K562 (cell line): ENCODE data around the gene PSORS1C2. TPM values are rescaled to one million over a fixed set of nuclear protein-coding genes. Genes with fewer than 3 reads are reported as not detected.

Experiments used
- ATAC-seq: fragments of 200-7000 bp; cut with Tn5 transposase; 3 replicates; pipeline ENCODE4 v1.9.1; 2020; ENCODE audit warnings: moderate library complexity
- BruUV-seq: library from RNA; stranded (reverse); fragments of 400-500 nt; replicated peaks from 2 replicates; lab custom pipeline; 2021; lab: Mats Ljungman, UMichigan
- CTCF ChIA-PET: fragments of 300-600 bp; formaldehyde crosslinking; extraction: SDS; loops from one replicate; lab custom pipeline; 2021; ENCODE audit warnings: low intra/inter-chr PET ratio; lab: Yijun Ruan, JAX
- POLR2A ChIA-PET: fragments of 300-600, 350-650 bp; sonication (Branson Sonifier 250); formaldehyde crosslinking; extraction: SDS; loops from one replicate; lab custom pipeline; 2021; ENCODE audit warnings: antibody characterized with exemption, inconsistent platforms; lab: Yijun Ruan, JAX
- DNase-seq, 4 experiments: peaks; one replicate each; pipeline versions ENCODE4 v3.0.0 to v3.0.0-alpha.2; 2011 to 2018; ENCODE audit warnings: low spot score in 3 of 4, mixed read lengths in 3 of 4; ENCODE audit errors: extremely low read depth in 1 of 4
- FAIRE-seq: peaks from 2 replicates; lab custom pipeline; 2011; peaks lifted over from hg19 to GRCh38; lab: Jason Lieb, UNC
- H2AFZ ChIP-seq: 2 replicates; pipeline ENCODE4 v1.6.0; 2011; ENCODE audit warnings: low read depth, low read length, control low read depth, inconsistent platforms
- H3K27ac ChIP-seq: fragments of 200-600 bp; 3 replicates; pipeline ENCODE4 v1.8.0; 2011; ENCODE audit warnings: low read depth, mild to moderate bottlenecking, control low read depth, inconsistent platforms, low read length, moderate library complexity, mixed read lengths; ENCODE audit errors: extremely low read depth
- H3K27me3 ChIP-seq, 2 experiments: fragments of 300-600 bp in 1 of 2; 2 replicates in 1 of 2; 3 replicates in 1 of 2; pipeline versions ENCODE4 v1.6.0 to v1.8.0; 2011; ENCODE audit warnings: inconsistent platforms in 2 of 2, low read length in 2 of 2, mild to moderate bottlenecking in 1 of 2, mixed read lengths in 1 of 2, moderate library complexity in 1 of 2; ENCODE audit not compliant: control insufficient read depth in 2 of 2, insufficient read depth in 2 of 2
- H3K36me3 ChIP-seq: fragments of 300-600 bp; 3 replicates; pipeline ENCODE4 v1.8.0; 2011; ENCODE audit warnings: mild to moderate bottlenecking, low read length, inconsistent platforms; ENCODE audit not compliant: control insufficient read depth, insufficient read depth
- H3K4me1 ChIP-seq, 2 experiments: fragments of 200-600 bp in 1 of 2; replicated peaks in 1 of 2; 2 replicates in 1 of 2; 3 replicates in 1 of 2; pipeline versions ENCODE4 v1.5.1 to v1.8.0; 2011; ENCODE audit warnings: inconsistent platforms in 2 of 2, low read length in 2 of 2, mild to moderate bottlenecking in 1 of 2, mixed read lengths in 1 of 2, moderate library complexity in 1 of 2; ENCODE audit not compliant: control insufficient read depth in 2 of 2, insufficient read depth in 2 of 2
- H3K4me2 ChIP-seq: 2 replicates; pipeline ENCODE4 v1.6.1; 2011; ENCODE audit warnings: low read length, control low read depth, inconsistent platforms, mixed read lengths; ENCODE audit not compliant: insufficient read depth
- H3K4me3 ChIP-seq: fragments of 200-600 bp; sonication (generic), shearing (Covaris generic); 2 replicates; pipeline ENCODE4 v1.5.1; 2016; ENCODE audit warnings: control low read depth, inconsistent platforms
- H3K79me2 ChIP-seq: fragments of 200-600 bp; 3 replicates; pipeline ENCODE4 v1.8.0; 2011; ENCODE audit warnings: low read length, inconsistent platforms; ENCODE audit not compliant: control insufficient read depth, insufficient read depth
- H3K9ac ChIP-seq, 2 experiments: 2 replicates each; pipeline versions ENCODE4 v1.6.0 to v1.6.1; 2011; ENCODE audit warnings: low read depth in 2 of 2, low read length in 2 of 2, control low read depth in 1 of 2, inconsistent platforms in 1 of 2, mild to moderate bottlenecking in 1 of 2, mixed read lengths in 1 of 2; ENCODE audit not compliant: insufficient read depth in 1 of 2
- H3K9me1 ChIP-seq: one replicate; pipeline ENCODE4 v1.6.0; 2011; ENCODE audit warnings: inconsistent platforms, mild to moderate bottlenecking, low read length, moderate library complexity; ENCODE audit not compliant: control insufficient read depth, insufficient read depth
- H3K9me3 ChIP-seq: replicated peaks from 2 replicates; pipeline ENCODE4 v1.5.1; 2011; ENCODE audit warnings: low read depth, low read length, inconsistent platforms; ENCODE audit not compliant: control insufficient read depth, insufficient read depth
- H4K20me1 ChIP-seq: replicated peaks from 2 replicates; pipeline ENCODE4 v1.6.1; 2011; ENCODE audit warnings: low read length, inconsistent platforms, mixed read lengths; ENCODE audit not compliant: control insufficient read depth, insufficient read depth
- HNRNPLL ChIP-seq: fragments of 200-400 bp; formaldehyde crosslinking; IDR thresholded peaks from 2 replicates; pipeline ENCODE4 v1.6.1; 2017; ENCODE audit warnings: low read length, low read depth, mild to moderate bottlenecking; ENCODE audit not compliant: poor library complexity, severe bottlenecking
- KLF16 ChIP-seq: IDR thresholded peaks from 2 replicates; pipeline ENCODE4 v1.6.1; 2016; ENCODE audit warnings: antibody characterized with exemption
- MXI1 ChIP-seq: IDR thresholded peaks from 2 replicates; pipeline ENCODE4 v1.6.1; 2011; ENCODE audit warnings: low read depth, mild to moderate bottlenecking, improper control_type of control experiment, low read length
- MYNN ChIP-seq, 2 experiments: sonication (generic); formaldehyde crosslinking in 1 of 2; IDR thresholded peaks; 2 replicates each; pipeline versions ENCODE4 v1.5.0 to v1.6.1; 2016 to 2020; ENCODE audit warnings: antibody characterized with exemption in 1 of 2, missing genetic modification reagents in 1 of 2
- TSC22D4 ChIP-seq: fragments of 450-650 bp; IDR thresholded peaks from 2 replicates; pipeline ENCODE4 v1.6.1; 2016; ENCODE audit warnings: missing genetic modification characterization, missing biosample characterization, control low read depth
- ZNF134 ChIP-seq: fragments of 250-450 bp; sonication (Bioruptor Pico); conservative IDR thresholded peaks from 2 replicates; pipeline ENCODE4 v1.4.0; 2020
- ZNF224 ChIP-seq: sonication (generic); formaldehyde crosslinking; IDR thresholded peaks from 2 replicates; pipeline ENCODE4 v1.8.0; 2022; ENCODE audit warnings: mild to moderate bottlenecking, missing genetic modification reagents
- WGBS: fragments of 100-300 bp; shearing (Covaris generic); methylation state at CpG from one replicate; pipeline ENCODE4 v1.1.6; 2016; ENCODE audit warnings: low coverage, mixed read lengths; ENCODE audit not compliant: insufficient coverage; ENCODE audit errors: missing lambda C conversion rate; 5-methylcytosine and 5-hydroxymethylcytosine counted together
- in situ Hi-C: fragments of 300-500 bp; cut with MboI; formaldehyde crosslinking; loops from 4 replicates; pipeline ENCODE4 v1.15.0; 2018; ENCODE audit warnings: inconsistent platforms, mixed read lengths
- intact Hi-C: fragments of 100-400 bp; cut with micrococcal nuclease; formaldehyde crosslinking; loops from 2 replicates; pipeline ENCODE4 v1.14.2; 2022
- polyA plus RNA-seq, 8 experiments: library from polyadenylated mRNA; depleted of rRNA in 4 of 8; stranded (reverse) in 5 of 8; unstranded in 3 of 8; fragments of >200 nt; fragmentation: Nextera tagmentation in 2 of 8; fragmentation: Illumina TruSeq in 1 of 8; extraction: Ambion mirVana in 2 of 8; extraction: Trizol in 1 of 8; gene quantifications; 2 replicates each; pipeline versions ENCODE4 v1.2.1 to v1.2.3, GENCODE V29; 2011 to 2014; ENCODE audit warnings: inconsistent platforms in 1 of 8, missing spikeins in 1 of 8
- total RNA-seq, 7 experiments: library from RNA; depleted of rRNA in 6 of 7; stranded (reverse); fragments of >200 nt in 6 of 7; fragmentation: Illumina TruSeq in 2 of 7; extraction: Trizol in 2 of 7; gene quantifications; 2 replicates each; pipeline versions ENCODE4 v1.2.1 to v1.2.3, GENCODE V29; 2011 to 2021; ENCODE audit warnings: low replicate concordance in 1 of 7
- TF ChIP-seq, protein P1 (sequence below): fragments of 250-450 bp; sonication (Bioruptor Pico); IDR thresholded peaks from 2 replicates; pipeline ENCODE4 v1.4.0; 2020
- TF ChIP-seq, protein P2 (sequence below): IDR thresholded peaks from 2 replicates; pipeline ENCODE4 v1.6.1; 2016; ENCODE audit warnings: missing genetic modification characterization, missing compliant biosample characterization

Gene PSORS1C2
- total and polyA plus RNA-seq, 9 of the 15 experiments (the other 6 are each of a cell fraction or from before 2014, with no cell fraction given): not detected

DNA sequence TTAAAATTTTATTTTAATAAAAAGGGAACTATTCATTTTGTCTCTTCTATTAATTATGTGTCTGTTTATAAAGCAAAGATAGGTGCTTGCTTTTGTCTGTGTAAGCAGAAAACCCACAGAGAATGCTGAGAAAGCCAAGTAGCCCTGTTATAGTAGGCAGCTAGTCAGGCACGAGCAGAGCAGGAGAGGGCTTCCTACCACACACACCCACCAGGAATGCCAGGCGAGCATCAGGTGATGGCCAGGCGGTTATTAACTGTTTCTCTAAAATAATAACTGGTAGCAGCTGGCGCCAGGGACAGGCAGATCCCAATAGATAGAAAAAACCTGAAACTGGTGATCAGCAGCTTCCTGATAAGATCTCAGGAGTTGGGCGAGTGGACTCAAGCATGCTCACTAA is 42.2 kb downstream of the PSORS1C2 start (continued):
- no peak for TF ChIP-seq HNRNPLL
- TF ChIP-seq MXI1: no peak
- TF ChIP-seq ZNF224 (CRISPR knock-in tag): no peak
- TF ChIP-seq, all 486 proteins: peak for 0

DNA sequence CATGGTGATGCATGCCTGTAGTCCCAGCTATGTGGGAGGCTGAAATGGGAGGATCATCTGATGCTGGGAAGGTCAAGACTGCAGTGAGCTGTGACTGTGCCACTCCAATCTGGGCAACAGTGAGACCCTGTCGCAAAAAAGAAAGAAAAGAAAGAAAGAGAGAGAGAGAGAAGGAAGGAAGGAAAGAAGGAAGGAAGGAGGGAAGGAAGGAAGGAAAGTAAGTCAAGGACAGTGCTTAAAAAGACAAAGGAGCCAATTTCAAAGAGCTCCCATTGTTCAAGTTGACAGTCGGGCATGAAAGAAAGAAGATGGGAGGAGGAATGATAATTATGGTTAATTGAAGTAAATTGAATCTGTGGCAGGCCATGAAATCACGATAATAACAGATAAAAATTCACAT is 42.7 kb downstream of the PSORS1C2 start:
- intact Hi-C loops: no loop called here
- H3K9me1 ChIP-seq: no peaks in the 10 kb centered on the region
- H3K9me3 ChIP-seq: no peaks in the 10 kb centered on the region
- in situ Hi-C loops: no loop called here
- POLR2A ChIA-PET: no interaction called here
- no peaks in the 10 kb centered on the region for H3K36me3 ChIP-seq
- H3K4me3 ChIP-seq: no peak overlapping the region
- no peak overlapping the region for H3K4me2 ChIP-seq
- no peak for ATAC-seq
- no peak overlapping the region for H3K9ac ChIP-seq
- peaks cover 0 to 16% of the 10 kb centered on the region in 2 experiments; a peak in 1 of 5 replicates for H3K27me3 ChIP-seq
- TF ChIP-seq, protein P1, sequence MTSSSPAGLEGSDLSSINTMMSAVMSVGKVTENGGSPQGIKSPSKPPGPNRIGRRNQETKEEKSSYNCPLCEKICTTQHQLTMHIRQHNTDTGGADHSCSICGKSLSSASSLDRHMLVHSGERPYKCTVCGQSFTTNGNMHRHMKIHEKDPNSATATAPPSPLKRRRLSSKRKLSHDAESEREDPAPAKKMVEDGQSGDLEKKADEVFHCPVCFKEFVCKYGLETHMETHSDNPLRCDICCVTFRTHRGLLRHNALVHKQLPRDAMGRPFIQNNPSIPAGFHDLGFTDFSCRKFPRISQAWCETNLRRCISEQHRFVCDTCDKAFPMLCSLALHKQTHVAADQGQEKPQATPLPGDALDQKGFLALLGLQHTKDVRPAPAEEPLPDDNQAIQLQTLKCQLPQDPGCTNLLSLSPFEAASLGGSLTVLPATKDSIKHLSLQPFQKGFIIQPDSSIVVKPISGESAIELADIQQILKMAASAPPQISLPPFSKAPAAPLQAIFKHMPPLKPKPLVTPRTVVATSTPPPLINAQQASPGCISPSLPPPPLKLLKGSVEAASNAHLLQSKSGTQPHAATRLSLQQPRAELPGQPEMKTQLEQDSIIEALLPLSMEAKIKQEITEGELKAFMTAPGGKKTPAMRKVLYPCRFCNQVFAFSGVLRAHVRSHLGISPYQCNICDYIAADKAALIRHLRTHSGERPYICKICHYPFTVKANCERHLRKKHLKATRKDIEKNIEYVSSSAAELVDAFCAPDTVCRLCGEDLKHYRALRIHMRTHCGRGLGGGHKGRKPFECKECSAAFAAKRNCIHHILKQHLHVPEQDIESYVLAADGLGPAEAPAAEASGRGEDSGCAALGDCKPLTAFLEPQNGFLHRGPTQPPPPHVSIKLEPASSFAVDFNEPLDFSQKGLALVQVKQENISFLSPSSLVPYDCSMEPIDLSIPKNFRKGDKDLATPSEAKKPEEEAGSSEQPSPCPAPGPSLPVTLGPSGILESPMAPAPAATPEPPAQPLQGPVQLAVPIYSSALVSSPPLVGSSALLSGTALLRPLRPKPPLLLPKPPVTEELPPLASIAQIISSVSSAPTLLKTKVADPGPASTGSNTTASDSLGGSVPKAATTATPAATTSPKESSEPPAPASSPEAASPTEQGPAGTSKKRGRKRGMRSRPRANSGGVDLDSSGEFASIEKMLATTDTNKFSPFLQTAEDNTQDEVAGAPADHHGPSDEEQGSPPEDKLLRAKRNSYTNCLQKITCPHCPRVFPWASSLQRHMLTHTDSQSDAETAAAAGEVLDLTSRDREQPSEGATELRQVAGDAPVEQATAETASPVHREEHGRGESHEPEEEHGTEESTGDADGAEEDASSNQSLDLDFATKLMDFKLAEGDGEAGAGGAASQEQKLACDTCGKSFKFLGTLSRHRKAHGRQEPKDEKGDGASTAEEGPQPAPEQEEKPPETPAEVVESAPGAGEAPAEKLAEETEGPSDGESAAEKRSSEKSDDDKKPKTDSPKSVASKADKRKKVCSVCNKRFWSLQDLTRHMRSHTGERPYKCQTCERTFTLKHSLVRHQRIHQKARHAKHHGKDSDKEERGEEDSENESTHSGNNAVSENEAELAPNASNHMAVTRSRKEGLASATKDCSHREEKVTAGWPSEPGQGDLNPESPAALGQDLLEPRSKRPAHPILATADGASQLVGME (CRISPR knock-in tag): no peak
- TF ChIP-seq ZNF134 (CRISPR knock-in tag): no peak
- TF ChIP-seq, protein P2, sequence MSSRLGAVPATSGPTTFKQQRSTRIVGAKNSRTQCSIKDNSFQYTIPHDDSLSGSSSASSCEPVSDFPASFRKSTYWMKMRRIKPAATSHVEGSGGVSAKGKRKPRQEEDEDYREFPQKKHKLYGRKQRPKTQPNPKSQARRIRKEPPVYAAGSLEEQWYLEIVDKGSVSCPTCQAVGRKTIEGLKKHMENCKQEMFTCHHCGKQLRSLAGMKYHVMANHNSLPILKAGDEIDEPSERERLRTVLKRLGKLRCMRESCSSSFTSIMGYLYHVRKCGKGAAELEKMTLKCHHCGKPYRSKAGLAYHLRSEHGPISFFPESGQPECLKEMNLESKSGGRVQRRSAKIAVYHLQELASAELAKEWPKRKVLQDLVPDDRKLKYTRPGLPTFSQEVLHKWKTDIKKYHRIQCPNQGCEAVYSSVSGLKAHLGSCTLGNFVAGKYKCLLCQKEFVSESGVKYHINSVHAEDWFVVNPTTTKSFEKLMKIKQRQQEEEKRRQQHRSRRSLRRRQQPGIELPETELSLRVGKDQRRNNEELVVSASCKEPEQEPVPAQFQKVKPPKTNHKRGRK: peak; percentile 79
- no peak for TF ChIP-seq MYNN (IDR thresholded peaks at IDR 0.05)
- no peak for TF ChIP-seq MYNN (CRISPR knock-in tag; IDR thresholded peaks at IDR 0.05)
- TF ChIP-seq KLF16: no peak
- 0 out of 2 replicates have a peak, but pooled peaks have one; percentile 35 for TF ChIP-seq TSC22D4 (tag)
- H3K4me1 ChIP-seq: peaks cover 0 to 2% of the 10 kb centered on the region in 2 experiments; a peak in 3 of 5 replicates
- no TSS peak for BruUV-seq
- CTCF ChIA-PET: no interaction called here
- no peak overlapping the region for H2AFZ ChIP-seq
- DNase-seq: no peak
- no peaks in the 10 kb centered on the region for H3K79me2 ChIP-seq
- H4K20me1 ChIP-seq: no peaks in the 10 kb centered on the region
- WGBS: 7% methylated on average over 3 of the region's 3 CpGs
- FAIRE-seq: no peak
- H3K27ac ChIP-seq: no peak overlapping the region
